ENCODE results near the gene MLH3.

MLH3 gene

DNA sequence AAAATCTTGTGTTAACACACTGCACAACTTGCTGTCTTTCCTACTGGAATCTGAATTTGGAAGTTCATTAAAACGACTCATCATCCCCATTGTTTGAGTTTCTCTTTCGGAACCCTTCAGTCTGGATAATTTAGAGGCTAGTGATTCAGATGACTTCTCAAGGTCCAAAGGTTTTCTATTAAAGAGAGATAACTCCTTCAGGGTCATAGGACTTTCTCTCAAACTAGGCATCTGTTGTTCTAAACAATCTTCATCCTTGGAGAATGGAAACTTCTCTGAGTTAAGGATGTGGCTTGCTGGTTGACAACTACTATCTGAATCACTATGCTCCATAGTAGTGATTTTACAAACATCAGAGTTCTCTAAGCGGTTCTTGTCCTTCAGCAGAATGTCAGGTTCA is 4.4 kb downstream of the MLH3 start:
- no peak overlapping the region for H3K4me3 ChIP-seq (ENCODE audit: low read length)
- no peak for DNase-seq (ENCODE audit: low read depth)
- TF ChIP-seq, protein P1, sequence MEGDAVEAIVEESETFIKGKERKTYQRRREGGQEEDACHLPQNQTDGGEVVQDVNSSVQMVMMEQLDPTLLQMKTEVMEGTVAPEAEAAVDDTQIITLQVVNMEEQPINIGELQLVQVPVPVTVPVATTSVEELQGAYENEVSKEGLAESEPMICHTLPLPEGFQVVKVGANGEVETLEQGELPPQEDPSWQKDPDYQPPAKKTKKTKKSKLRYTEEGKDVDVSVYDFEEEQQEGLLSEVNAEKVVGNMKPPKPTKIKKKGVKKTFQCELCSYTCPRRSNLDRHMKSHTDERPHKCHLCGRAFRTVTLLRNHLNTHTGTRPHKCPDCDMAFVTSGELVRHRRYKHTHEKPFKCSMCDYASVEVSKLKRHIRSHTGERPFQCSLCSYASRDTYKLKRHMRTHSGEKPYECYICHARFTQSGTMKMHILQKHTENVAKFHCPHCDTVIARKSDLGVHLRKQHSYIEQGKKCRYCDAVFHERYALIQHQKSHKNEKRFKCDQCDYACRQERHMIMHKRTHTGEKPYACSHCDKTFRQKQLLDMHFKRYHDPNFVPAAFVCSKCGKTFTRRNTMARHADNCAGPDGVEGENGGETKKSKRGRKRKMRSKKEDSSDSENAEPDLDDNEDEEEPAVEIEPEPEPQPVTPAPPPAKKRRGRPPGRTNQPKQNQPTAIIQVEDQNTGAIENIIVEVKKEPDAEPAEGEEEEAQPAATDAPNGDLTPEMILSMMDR (conservative IDR thresholded peaks at IDR 0.05; ENCODE audit: low read depth, low read length): no peak

DNA sequence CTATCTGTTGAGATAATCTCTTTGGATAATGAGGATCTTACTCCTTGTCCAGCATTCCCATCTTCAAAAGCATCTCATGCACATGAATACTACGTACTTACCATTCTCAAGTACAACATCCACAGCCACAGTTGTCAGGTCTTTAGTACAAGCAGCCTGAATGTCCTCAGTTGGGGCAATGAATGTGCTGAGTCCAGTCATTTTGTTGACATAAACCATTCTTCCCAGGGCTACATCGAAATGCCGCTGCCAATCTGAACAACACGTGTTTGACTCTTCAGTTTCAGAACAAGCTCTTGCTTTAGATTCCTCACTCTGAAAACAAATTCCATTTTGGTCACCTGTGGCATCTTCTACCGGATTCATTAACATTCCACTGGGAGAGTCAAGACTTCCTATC is 5.0 kb downstream of the MLH3 start:
- TF ChIP-seq, protein P1 (conservative IDR thresholded peaks at IDR 0.05; ENCODE audit: low read depth, low read length): no peak
- no peak for DNase-seq (ENCODE audit: low read depth)
- H3K4me3 ChIP-seq (ENCODE audit: low read length): no peak overlapping the region

DNA sequence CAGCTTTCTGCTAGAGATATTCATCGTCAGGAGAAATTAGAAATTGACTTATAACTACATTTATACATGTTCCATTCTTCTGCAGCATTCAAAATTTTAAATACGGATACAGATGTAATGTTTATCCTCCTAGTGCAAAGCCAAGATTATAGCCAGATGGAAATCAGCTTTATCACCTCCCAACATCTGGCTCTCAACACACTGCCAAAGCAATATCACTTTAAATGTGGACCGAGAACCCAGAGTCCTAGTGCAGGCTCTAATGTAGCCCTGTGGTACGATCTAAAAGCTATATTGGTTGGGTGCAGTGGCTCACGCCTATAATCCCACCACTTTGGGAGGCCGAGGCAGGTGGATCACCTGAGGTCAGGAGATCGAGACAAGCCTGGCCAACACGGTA is 6.5 kb downstream of the MLH3 start:
- H3K4me3 ChIP-seq (ENCODE audit: low read length): no peak overlapping the region
- DNase-seq (ENCODE audit: low read depth): no peak
- TF ChIP-seq, protein P1 (conservative IDR thresholded peaks at IDR 0.05; ENCODE audit: low read depth, low read length): no peak

DNA sequence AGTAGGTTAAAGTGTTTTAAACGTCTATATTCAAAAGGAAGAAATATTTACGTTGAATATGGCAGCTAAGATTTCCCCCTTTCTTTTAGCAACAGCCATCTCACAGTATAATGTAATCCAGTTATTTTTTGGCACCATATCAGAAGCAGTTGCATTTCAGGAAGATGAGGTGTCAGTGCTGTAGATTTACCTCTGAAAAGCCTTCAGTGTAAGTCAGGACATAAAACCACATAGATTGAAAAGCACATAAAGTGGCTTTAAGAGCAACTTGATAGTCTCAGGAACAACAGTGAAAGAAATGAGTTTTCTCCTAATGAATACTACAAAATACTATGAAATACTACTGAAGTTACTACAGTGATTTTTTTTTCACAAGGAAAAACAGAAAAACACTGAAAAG is 6.9 kb downstream of the MLH3 start:
- peak; percentile 47 for DNase-seq (ENCODE audit: low read depth)
- H3K4me3 ChIP-seq (ENCODE audit: low read length): no peak overlapping the region
- TF ChIP-seq, protein P1 (conservative IDR thresholded peaks at IDR 0.05; ENCODE audit: low read depth, low read length): no peak

DNA sequence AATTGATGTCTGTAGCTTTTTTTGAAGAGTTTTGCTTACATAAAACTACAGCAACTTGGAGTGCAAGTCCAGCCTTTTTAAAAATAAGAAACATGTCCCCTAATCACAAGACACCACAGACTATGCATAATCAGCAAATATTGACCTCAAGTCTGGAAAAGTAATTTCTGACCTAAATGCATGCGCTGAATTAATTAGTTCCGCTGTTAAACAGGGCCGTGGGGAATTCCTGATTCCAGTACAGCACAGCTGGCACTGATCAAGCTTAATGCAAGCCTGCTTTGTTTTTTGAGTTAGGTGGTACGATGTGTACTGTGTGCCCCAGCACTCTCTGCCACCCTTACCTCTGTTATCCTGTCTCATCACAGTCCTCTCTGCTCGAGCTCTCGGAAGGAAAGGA is 9.2 kb downstream of the MLH3 start:
- TF ChIP-seq, protein P1 (conservative IDR thresholded peaks at IDR 0.05; ENCODE audit: low read depth, low read length): no peak
- H3K4me3 ChIP-seq (ENCODE audit: low read length): no peak overlapping the region
- no peak for DNase-seq (ENCODE audit: low read depth)

DNA sequence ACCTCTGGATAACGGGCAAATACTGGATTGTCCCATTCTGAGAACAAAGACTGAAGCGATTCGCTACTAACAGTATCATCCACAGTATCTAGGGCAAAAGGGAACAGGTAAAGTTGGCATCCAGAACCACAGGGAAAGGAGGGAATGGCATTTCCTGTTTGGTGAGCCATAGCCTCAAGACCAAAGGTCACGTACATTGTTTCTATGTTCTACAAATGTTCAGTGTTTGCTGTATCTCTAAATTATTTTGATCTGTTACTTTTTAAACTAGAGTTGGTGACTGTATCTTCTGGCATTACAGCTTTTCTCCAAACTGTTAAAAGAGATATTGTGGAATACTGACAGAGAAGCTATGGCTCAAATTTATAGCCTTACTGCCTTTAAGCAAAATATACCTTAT is 9.7 kb downstream of the MLH3 start:
- H3K4me3 ChIP-seq (ENCODE audit: low read length): no peak overlapping the region
- no peak for DNase-seq (ENCODE audit: low read depth)
- TF ChIP-seq, protein P1 (conservative IDR thresholded peaks at IDR 0.05; ENCODE audit: low read depth, low read length): no peak

DNA sequence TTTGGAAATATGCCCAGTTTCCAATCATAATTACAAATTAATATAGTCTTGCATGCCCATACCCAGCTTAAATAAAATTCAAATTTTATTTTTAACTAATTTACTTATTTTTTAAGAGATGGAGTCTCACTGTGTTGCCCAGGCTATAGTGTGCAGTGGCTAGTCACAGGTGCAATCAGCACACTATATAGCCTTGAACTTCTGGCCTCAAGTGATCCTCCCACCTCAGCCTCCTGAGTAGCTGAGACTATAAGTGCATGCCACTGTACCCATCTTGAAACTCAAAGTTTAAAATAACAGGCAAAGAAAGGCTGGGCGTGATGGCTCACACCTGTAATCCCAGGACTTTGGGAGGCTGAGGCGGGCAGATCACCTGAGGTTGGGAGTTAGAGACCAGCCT is 10.3 kb downstream of the MLH3 start:
- TF ChIP-seq, protein P1 (conservative IDR thresholded peaks at IDR 0.05; ENCODE audit: low read depth, low read length): no peak
- no peak for DNase-seq (ENCODE audit: low read depth)
- no peak overlapping the region for H3K4me3 ChIP-seq (ENCODE audit: low read length)
